ENCODE results near the gene VIPR2.
"Not testable (repeated sequence)": the region's sequence is repeated elsewhere in the genome, so short reads cannot be mapped to it uniquely, and the experiment has no call there.

Gene VIPR2

DNA sequence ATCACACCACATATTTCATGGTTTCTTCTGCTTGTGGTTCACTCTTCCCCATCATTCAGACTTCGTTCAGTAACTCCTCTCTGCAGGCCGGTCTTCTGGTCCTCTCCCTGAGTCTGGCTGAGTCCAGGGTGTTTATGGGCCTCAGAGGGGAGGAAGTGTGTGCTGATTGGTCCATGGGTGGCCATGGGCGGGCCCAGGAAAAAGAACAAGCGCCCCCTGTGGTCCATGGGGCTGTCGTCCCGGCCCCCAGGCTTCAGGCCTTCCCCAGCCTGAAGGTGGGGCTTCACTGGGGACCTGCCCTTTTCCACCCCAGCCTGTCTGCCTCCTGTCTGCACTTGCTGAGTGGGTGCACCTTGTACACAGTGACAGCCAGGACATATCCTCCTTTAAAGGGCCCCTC, 123.7 kb downstream of the VIPR2 start:
- no peak for DNase-seq

GRCh38 chr7:159019111-159019510, 125.6 kb downstream of the VIPR2 start:
- no peak for DNase-seq

DNA sequence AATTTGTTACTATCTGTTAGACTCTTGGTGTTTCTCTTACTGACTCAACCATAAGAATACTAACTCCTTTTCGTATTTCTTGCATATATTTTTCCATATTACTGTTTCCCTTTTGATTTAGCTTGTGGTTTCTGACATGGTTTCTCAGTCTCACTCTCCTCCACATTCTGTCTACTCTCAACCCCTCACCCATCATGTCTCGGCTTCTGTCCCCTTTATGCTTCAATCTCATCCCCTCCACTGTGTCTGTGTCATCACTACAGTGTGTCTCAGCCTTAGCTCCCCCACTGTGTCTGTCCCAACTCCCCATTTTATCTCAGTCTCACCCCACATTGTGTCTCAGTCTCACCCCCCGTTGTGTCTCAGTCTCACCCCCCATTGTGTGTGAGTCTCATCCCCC, 126.9 kb downstream of the VIPR2 start:
- DNase-seq = peak in 1 of 2 experiments; percentile 27

DNA sequence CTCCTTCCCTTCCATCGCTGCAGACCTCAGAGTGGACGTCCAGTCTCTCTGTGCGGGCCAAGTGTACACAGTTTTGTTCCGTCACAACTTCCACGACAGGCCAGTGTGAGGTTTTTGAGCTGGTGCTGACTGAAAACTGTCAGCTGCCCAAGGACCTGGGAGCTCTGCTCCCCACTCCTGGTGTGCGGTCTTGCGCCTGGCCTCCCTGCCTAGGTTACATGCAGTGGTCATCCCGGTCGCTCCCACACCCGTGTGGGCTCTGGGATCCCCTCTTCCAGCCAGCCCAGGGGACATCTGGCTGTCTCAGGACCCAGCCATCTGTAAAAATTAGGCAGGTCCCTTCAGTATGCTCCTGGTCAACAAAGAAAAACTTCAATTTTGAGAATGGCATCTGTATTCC, 127.5 kb downstream of the VIPR2 start:
- no peak for DNase-seq

- no peak for DNase-seq
Measured at GRCh38 chr7:159016591-159016990, 128.1 kb downstream of the VIPR2 start.

GRCh38 chr7:159015454-159016410, 128.9 kb downstream of the VIPR2 start:
- no peak for DNase-seq

- no peak for DNase-seq
Measured at GRCh38 chr7:159015081-159015453, 129.6 kb downstream of the VIPR2 start.

DNA sequence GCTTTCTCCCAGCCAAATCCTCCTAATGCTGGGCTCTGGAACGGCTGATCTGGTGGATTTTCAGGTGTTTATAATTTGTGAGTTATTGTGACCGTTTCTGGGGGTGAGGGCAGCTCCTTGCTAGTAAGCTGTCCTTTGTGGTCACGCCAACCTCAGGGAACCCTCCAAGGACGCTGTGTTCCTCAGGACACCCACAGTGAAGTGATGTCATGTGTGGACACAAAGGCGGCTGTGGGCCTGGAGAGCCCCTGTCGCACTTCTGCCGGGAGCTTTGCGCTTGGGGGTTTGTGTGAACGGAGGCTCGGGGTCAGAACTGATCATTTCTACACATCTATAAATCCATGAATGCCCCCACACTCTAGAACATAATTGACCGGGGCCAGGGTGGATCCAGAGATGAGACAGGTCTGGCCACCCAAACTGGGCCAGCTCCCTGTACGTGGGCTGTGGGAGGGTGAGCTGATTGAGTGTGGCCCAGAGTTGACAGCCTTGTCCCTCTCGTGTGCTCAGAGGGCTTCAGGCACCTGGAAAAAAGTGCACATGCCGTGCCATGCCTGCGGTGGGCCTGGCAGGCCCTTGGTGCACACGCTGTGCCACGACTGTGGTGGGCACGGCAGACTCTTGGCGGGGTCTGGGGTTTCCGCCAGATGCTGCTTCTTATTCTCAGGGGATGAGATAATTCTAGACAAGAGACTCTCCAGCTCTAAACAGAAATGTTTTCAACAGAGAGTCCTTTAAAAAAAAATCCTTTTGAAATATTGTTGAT, 130.2 kb downstream of the VIPR2 start:
- DNase-seq = no peak

- no peak for DNase-seq
Measured at GRCh38 chr7:159013825-159014289, 130.8 kb downstream of the VIPR2 start.

DNA sequence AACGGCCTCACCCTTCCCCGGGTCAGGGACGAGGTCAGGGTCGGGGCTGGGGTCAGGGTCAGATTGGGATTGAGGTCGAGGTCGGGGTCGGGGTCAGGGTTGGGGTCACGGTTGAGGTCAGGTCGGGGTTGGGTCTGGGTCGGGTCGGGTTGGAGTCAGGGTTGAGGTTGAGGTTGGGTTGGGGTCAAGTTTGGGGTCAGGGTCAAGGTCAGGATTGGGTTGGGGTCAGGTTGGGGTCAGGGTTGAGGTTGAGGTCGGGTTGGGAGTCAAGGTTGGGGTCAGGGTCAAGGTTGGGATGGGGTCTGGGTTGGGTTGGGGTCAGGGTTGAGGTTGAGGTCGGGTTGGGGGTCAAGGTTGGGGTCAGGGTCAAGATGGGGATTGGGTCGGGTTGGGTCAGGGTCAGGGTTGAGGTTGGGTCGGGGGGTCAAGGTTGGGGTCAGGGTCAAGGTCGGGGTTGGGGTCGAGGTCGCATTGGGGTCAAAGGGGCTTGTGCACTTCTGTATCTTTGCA, 131.4 kb downstream of the VIPR2 start:
- no peak for DNase-seq

DNA sequence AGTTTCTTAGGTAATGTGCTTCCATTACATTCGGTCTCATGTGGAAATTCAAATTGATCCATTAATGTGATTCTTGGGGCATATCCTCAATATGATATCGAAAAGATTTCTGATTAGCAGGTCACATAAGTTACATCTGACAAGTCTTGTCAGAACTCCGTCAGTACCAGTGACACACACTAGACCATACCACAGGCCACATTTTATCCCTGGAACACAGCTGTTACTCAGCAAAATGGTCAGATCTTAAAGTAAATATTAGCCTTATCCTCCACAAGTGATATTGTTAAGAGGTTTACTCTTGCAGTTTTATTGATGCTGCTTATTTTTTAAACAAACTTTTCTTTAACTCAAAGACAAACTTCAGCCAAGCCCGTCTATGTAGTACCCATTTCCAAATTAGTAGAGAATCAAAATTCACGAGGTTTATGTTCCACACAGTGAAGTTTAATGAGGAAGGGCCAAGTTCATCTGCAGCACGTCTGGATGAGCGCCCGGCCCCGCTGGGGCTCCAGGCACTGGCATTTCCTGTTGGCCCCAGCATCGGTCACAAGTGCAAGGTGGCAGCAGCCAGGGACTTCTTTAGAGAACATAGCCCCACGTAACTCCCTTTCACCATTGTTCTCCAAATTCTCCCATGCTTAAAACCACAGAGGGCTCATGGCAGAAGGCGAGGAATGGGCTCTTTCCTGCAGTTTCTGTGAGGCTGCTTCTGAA, 132.2 kb downstream of the VIPR2 start:
- DNase-seq = no peak

DNA sequence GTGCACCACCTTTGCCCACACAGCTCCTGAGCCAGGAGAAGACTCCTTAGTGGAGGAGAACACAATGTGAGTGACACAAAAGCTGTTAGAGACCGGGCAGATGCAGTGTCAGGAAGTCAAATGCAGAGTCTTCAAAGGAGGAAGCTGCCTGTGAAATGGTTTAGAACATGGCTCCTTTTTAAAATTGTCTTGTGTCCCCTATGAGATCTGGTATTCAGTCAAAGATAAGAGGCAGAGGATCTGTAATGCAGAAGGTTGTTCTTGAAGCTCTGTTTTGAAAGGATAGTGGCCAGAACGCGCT, 133.0 kb downstream of the VIPR2 start:
- DNase-seq = no peak

GRCh38 chr7:159010937-159011721, 133.5 kb downstream of the VIPR2 start:
- no peak for DNase-seq

- no peak for DNase-seq
Measured at GRCh38 chr7:159010411-159010810, 134.3 kb downstream of the VIPR2 start.

GRCh38 chr7:159009951-159010350, 134.7 kb downstream of the VIPR2 start:
- no peak for DNase-seq

GRCh38 chr7:159008417-159008816, 136.2 kb downstream of the VIPR2 start:
- DNase-seq = no peak

- no peak for DNase-seq
Measured at GRCh38 chr7:159007996-159008389, 136.7 kb downstream of the VIPR2 start.

- DNase-seq = no peak
Measured at GRCh38 chr7:159007364-159007995, 137.2 kb downstream of the VIPR2 start.

DNA sequence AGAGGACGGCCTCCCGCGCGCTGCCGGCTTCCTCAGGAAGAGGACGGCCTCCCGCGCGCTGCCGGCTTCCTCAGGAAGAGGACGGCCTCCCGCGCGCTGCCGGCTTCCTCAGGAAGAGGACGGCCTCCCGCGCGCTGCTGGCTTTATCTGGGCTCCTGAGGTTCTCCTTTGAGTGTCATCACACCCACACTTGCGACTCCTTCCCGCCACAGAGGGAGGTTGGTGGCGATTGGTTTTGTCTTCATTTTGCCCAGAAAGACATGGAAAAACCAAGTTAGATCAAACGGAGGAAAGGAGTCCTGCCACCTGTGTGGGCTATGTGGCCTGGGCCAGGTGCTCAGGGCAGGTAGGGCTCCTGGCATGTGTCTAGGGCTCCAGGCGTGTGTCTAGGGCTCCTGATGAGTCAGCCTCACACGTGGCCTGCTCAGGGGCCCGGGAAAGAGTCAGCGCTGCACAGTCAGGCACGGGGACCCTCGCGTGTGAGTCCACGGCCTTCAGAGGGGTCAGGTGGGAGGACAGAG, 138.0 kb downstream of the VIPR2 start:
- no peak for DNase-seq

GRCh38 chr7:159006022-159006609, 138.6 kb downstream of the VIPR2 start:
- not testable (repeated sequence) for DNase-seq

GRCh38 chr7:159005618-159006017, 139.0 kb downstream of the VIPR2 start:
- no peak for DNase-seq
